Neuronal stem cell (in vitro differentiated cells): Measurements from ENCODE around the gene VSTM4.

Experiments
- DNase-seq: peaks from one replicate; pipeline ENCODE4 v3.0.0-alpha.2; 2013; ENCODE audit warnings: low spot score
- H2AFZ ChIP-seq: one replicate; pipeline ENCODE4 v1.6.1; 2013; ENCODE audit warnings: mild to moderate bottlenecking, low read length, inconsistent platforms
- H2AK5ac ChIP-seq: 2 replicates; pipeline ENCODE4 v1.6.1; 2013; ENCODE audit warnings: low read depth, mild to moderate bottlenecking, inconsistent platforms, low read length, moderate library complexity, mixed read lengths
- H2BK120ac ChIP-seq: 2 replicates; pipeline ENCODE4 v1.6.1; 2013; ENCODE audit warnings: low read depth, mild to moderate bottlenecking, inconsistent platforms, low read length, moderate library complexity, mixed read lengths
- H2BK12ac ChIP-seq: one replicate; pipeline ENCODE4 v1.6.1; 2013; ENCODE audit warnings: low read length, inconsistent platforms
- H2BK15ac ChIP-seq: 2 replicates; pipeline ENCODE4 v1.6.1; 2013; ENCODE audit warnings: mild to moderate bottlenecking, low read length, inconsistent platforms, mixed read lengths
- H2BK5ac ChIP-seq: one replicate; pipeline ENCODE4 v1.6.1; 2013; ENCODE audit warnings: inconsistent platforms, mild to moderate bottlenecking, low read length, moderate library complexity
- H3K14ac ChIP-seq: one replicate; pipeline ENCODE4 v1.6.1; 2013; ENCODE audit warnings: low read length, inconsistent platforms
- H3K18ac ChIP-seq: 2 replicates; pipeline ENCODE4 v1.6.1; 2013; ENCODE audit warnings: low read length, inconsistent platforms
- H3K23ac ChIP-seq: 2 replicates; pipeline ENCODE4 v1.6.1; 2013; ENCODE audit warnings: low read depth, mild to moderate bottlenecking, mixed read lengths, low read length, inconsistent platforms; ENCODE audit not compliant: poor library complexity
- H3K27ac ChIP-seq: replicated peaks from 3 replicates; pipeline ENCODE4 v1.5.1; 2013; ENCODE audit warnings: low read length, inconsistent platforms
- H3K27me3 ChIP-seq, 3 experiments: 2 replicates each; pipeline ENCODE4 v1.6.1; 2013; ENCODE audit warnings: low read length in 3 of 3, mild to moderate bottlenecking in 2 of 3, inconsistent platforms in 1 of 3, low read depth in 1 of 3, mixed read lengths in 1 of 3, moderate library complexity in 1 of 3; ENCODE audit not compliant: control insufficient read depth in 3 of 3, insufficient read depth in 3 of 3
- H3K36me3 ChIP-seq, 2 donors: replicated peaks in 1 of 2; 2 replicates each; pipeline ENCODE4 v1.6.1; 2013; ENCODE audit warnings: low read length in 2 of 2; ENCODE audit not compliant: control insufficient read depth in 2 of 2, insufficient read depth in 2 of 2
- H3K4ac ChIP-seq: 2 replicates; pipeline ENCODE4 v1.6.1; 2013; ENCODE audit warnings: inconsistent platforms, mild to moderate bottlenecking, low read length, moderate library complexity
- H3K4me1 ChIP-seq, 2 donors: 1 replicate in 1 of 2; 2 replicates in 1 of 2; pipeline ENCODE4 v1.6.1; 2013; ENCODE audit warnings: low read length in 2 of 2, low read depth in 1 of 2; ENCODE audit not compliant: control insufficient read depth in 2 of 2, insufficient read depth in 1 of 2
- H3K4me2 ChIP-seq: one replicate; pipeline ENCODE4 v1.6.1; 2013; ENCODE audit warnings: mild to moderate bottlenecking, low read length, inconsistent platforms; ENCODE audit not compliant: insufficient read depth, poor library complexity, severe bottlenecking
- H3K4me3 ChIP-seq, 2 donors: 2 replicates each; pipeline ENCODE4 v1.5.1; 2013; ENCODE audit warnings: low read length in 2 of 2, mild to moderate bottlenecking in 2 of 2, inconsistent platforms in 1 of 2, moderate library complexity in 1 of 2
- H3K79me1 ChIP-seq: one replicate; pipeline ENCODE4 v1.6.1; 2013; ENCODE audit warnings: low read depth, mild to moderate bottlenecking, inconsistent platforms, low read length, moderate library complexity
- H3K9ac ChIP-seq: one replicate; pipeline ENCODE4 v1.6.1; 2013; ENCODE audit warnings: mild to moderate bottlenecking, low read depth, low read length, inconsistent platforms; ENCODE audit not compliant: poor library complexity
- H3K9me3 ChIP-seq, 2 donors: replicated peaks in 1 of 2; 2 replicates each; pipeline versions ENCODE3 to v1.6.1; 2013; ENCODE audit warnings: low read length in 2 of 2, mild to moderate bottlenecking in 2 of 2, inconsistent platforms in 1 of 2, low read depth in 1 of 2, mixed read lengths in 1 of 2, moderate library complexity in 1 of 2; ENCODE audit not compliant: control insufficient read depth in 2 of 2, insufficient read depth in 1 of 2
- H4K8ac ChIP-seq: one replicate; pipeline ENCODE4 v1.6.1; 2013; ENCODE audit warnings: low read depth, mild to moderate bottlenecking, inconsistent platforms, low read length, moderate library complexity
- H4K91ac ChIP-seq: one replicate; pipeline ENCODE4 v1.6.1; 2013; ENCODE audit warnings: low read length, low read depth, mild to moderate bottlenecking, inconsistent platforms; ENCODE audit not compliant: poor library complexity
- WGBS, 2 donors: extraction: QIAGEN DNeasy Blood & Tissue Kit; methylation state at CpG; one replicate each; pipeline ENCODE4 v1.1.7; 2013; ENCODE audit warnings: missing lambda C conversion rate in 2 of 2, mixed read lengths in 1 of 2; ENCODE audit not compliant: insufficient read length in 2 of 2, insufficient replicate concordance in 1 of 2; ENCODE audit errors: extremely low coverage in 2 of 2; 5-methylcytosine and 5-hydroxymethylcytosine counted together

VSTM4 gene

GRCh38 chr10:49050366-49050765 is 65.0 kb downstream of the VSTM4 start:
- Histone ChIP-seq H3K14ac (no peak overlapping the region), H2AK5ac (no peak overlapping the region), H4K91ac (no peak overlapping the region), H2BK12ac (no peak overlapping the region), H4K8ac (no peak overlapping the region), H3K23ac (no peak overlapping the region), H3K4me3 (no peak overlapping the region), H2AFZ (no peak overlapping the region), H3K4me2 (no peak overlapping the region), H3K27ac (no peak overlapping the region), H3K4me1 (no peaks in the 10 kb centered on the region), H2BK15ac (no peak overlapping the region), H3K9ac (no peak overlapping the region), H3K4ac (no peak overlapping the region), H3K9me3 (peaks cover 0 to 2% of the 10 kb centered on the region in 2 donors), H2BK120ac (no peak overlapping the region), H2BK5ac (no peak overlapping the region), H3K27me3 (no peaks in the 10 kb centered on the region), H3K79me1 (no peaks in the 10 kb centered on the region), H3K18ac (no peak overlapping the region), H3K36me3 (no peaks in the 10 kb centered on the region)
- WGBS, 2 donors: no CpG with 5 or more reads among the region's 2 CpGs
- DNase-seq: no peak

GRCh38 chr10:49049660-49050059 is 65.7 kb downstream of the VSTM4 start:
- no peak overlapping the region for H3K9ac ChIP-seq
- no peak overlapping the region for H3K27ac ChIP-seq
- no peak overlapping the region for H2BK12ac ChIP-seq
- no peak overlapping the region for H4K91ac ChIP-seq
- no peak overlapping the region for H3K4ac ChIP-seq
- H3K9me3 ChIP-seq: peaks cover 0 to 2% of the 10 kb centered on the region in 2 donors
- H2AFZ ChIP-seq: no peak overlapping the region
- no peak for DNase-seq
- no peak overlapping the region for H2BK15ac ChIP-seq
- no peak overlapping the region for H4K8ac ChIP-seq
- H2BK120ac ChIP-seq: no peak overlapping the region
- H3K4me3 ChIP-seq: no peak overlapping the region
- H3K27me3 ChIP-seq: no peaks in the 10 kb centered on the region
- H3K23ac ChIP-seq: no peak overlapping the region
- H3K18ac ChIP-seq: no peak overlapping the region
- H3K14ac ChIP-seq: no peak overlapping the region
- H2AK5ac ChIP-seq: no peak overlapping the region
- no peak overlapping the region for H2BK5ac ChIP-seq
- no peaks in the 10 kb centered on the region for H3K36me3 ChIP-seq
- WGBS, 2 donors: no CpG with 5 or more reads among the region's 4 CpGs
- H3K4me1 ChIP-seq: no peaks in the 10 kb centered on the region
- H3K4me2 ChIP-seq: no peak overlapping the region
- no peaks in the 10 kb centered on the region for H3K79me1 ChIP-seq

GRCh38 chr10:49047128-49047639 is 68.1 kb downstream of the VSTM4 start:
- H4K91ac ChIP-seq: no peak overlapping the region
- H3K36me3 ChIP-seq: no peaks in the 10 kb centered on the region
- H3K23ac ChIP-seq: no peak overlapping the region
- H2BK15ac ChIP-seq: no peak overlapping the region
- H4K8ac ChIP-seq: no peak overlapping the region
- no peak overlapping the region for H3K4me3 ChIP-seq
- no peaks in the 10 kb centered on the region for H3K79me1 ChIP-seq
- no peak overlapping the region for H3K18ac ChIP-seq
- WGBS, 2 donors: no CpG with 5 or more reads among the region's 11 CpGs
- H2BK5ac ChIP-seq: no peak overlapping the region
- H3K9me3 ChIP-seq: peaks cover 0 to 2% of the 10 kb centered on the region in 2 donors
- no peak overlapping the region for H3K14ac ChIP-seq
- H2BK12ac ChIP-seq: no peak overlapping the region
- no peak overlapping the region for H2BK120ac ChIP-seq
- no peaks in the 10 kb centered on the region for H3K27me3 ChIP-seq
- H3K27ac ChIP-seq: no peak overlapping the region
- DNase-seq: no peak
- H3K4me1 ChIP-seq: no peaks in the 10 kb centered on the region
- H2AK5ac ChIP-seq: no peak overlapping the region
- H3K4ac ChIP-seq: no peak overlapping the region
- H2AFZ ChIP-seq: no peak overlapping the region
- H3K4me2 ChIP-seq: no peak overlapping the region
- H3K9ac ChIP-seq: no peak overlapping the region

GRCh38 chr10:49044293-49045193 is 70.8 kb downstream of the VSTM4 start:
- Histone ChIP-seq H3K36me3 (no peaks in the 10 kb centered on the region), H3K27me3 (no peaks in the 10 kb centered on the region), H3K23ac (no peak overlapping the region), H3K18ac (no peak overlapping the region), H2BK15ac (no peak overlapping the region), H2AK5ac (no peak overlapping the region), H3K4me1 (no peaks in the 10 kb centered on the region), H3K9ac (no peak overlapping the region), H2BK12ac (no peak overlapping the region), H3K14ac (no peak overlapping the region), H3K4ac (no peak overlapping the region), H3K4me3 (no peak overlapping the region), H2BK120ac (no peak overlapping the region), H3K27ac (no peak overlapping the region), H2AFZ (no peak overlapping the region), H3K4me2 (no peak overlapping the region), H3K9me3 (peaks cover 0 to 2% of the 10 kb centered on the region in 2 donors), H3K79me1 (no peaks in the 10 kb centered on the region), H2BK5ac (no peak overlapping the region), H4K91ac (no peak overlapping the region), H4K8ac (no peak overlapping the region)
- DNase-seq: no peak
- WGBS, 2 donors: no CpG with 5 or more reads among the region's 5 CpGs
